Mesodermal cell (in vitro differentiated cells): ENCODE results near the gene BSX. TPM values are rescaled to one million over a fixed set of nuclear protein-coding genes. Genes with fewer than 3 reads are reported as not detected.
A peak's percentile ranks its signal among the peaks of the same experiment; 100 is the strongest.

Experiments used
- H3K27ac ChIP-seq: 2 replicates; pipeline ENCODE4 v1.7.0; 2013; ENCODE audit warnings: mild to moderate bottlenecking, low read depth, low read length, moderate library complexity; ENCODE audit not compliant: severe bottlenecking
- H3K36me3 ChIP-seq: 2 replicates; pipeline ENCODE4 v1.7.1; 2013; ENCODE audit warnings: mild to moderate bottlenecking, low read length, moderate library complexity; ENCODE audit not compliant: control insufficient read depth, insufficient read depth
- H3K4me1 ChIP-seq: one replicate; pipeline ENCODE4 v1.7.1; 2013; ENCODE audit warnings: mild to moderate bottlenecking, low read length; ENCODE audit not compliant: insufficient read depth, control insufficient read depth, poor library complexity, severe bottlenecking
- H3K4me3 ChIP-seq: 2 replicates; pipeline ENCODE4 v1.7.0; 2013; ENCODE audit warnings: low read length, control low read depth, mild to moderate bottlenecking; ENCODE audit not compliant: insufficient read depth, poor library complexity, severe bottlenecking; ENCODE audit errors: extremely low read depth
- H3K9me3 ChIP-seq: 2 replicates; pipeline ENCODE4 v1.7.1; 2013; ENCODE audit warnings: mild to moderate bottlenecking, low read length, moderate library complexity; ENCODE audit not compliant: control insufficient read depth
- WGBS, 2 experiments: methylation state at CpG; one replicate each; pipeline ENCODE4 v1.1.5; 2013; ENCODE audit warnings: missing lambda C conversion rate in 2 of 2; ENCODE audit not compliant: insufficient coverage in 2 of 2; 5-methylcytosine and 5-hydroxymethylcytosine counted together
- polyA plus RNA-seq, 2 experiments: library from polyadenylated mRNA; stranded (reverse); fragments of 50-300 nt; gene quantifications; one replicate each; pipeline ENCODE4 v1.2.3, GENCODE V29; 2013

BSX gene
- not detected for polyA plus RNA-seq (2013, experiment 1 of 2)
- polyA plus RNA-seq (2013, experiment 2 of 2) = not detected

GRCh38 chr11:122981388-122982264, at the start of gene BSX:
BSX (minus strand) TSS chr11:122981834; CDS start chr11:122981671, 163 bp downstream.
- no peak within 1 kb of the TSS for H3K4me3 ChIP-seq
- H3K27ac ChIP-seq = no peak within 1 kb of the TSS
- no peaks in the 10 kb centered on the region for H3K9me3 ChIP-seq
- 6% methylated on average over 26 to 29 of the region's 35 CpGs for WGBS, 2 experiments
- peaks cover 4% of the 10 kb centered on the region for H3K4me1 ChIP-seq
- no peaks in the 10 kb centered on the region for H3K36me3 ChIP-seq

GRCh38 chr11:123030517-123030916, 48.9 kb upstream of the BSX start:
- WGBS, 2 experiments = 73 to 76% methylated on average over 3 to 4 of the region's 4 CpGs
- no peak overlapping the region for H3K4me3 ChIP-seq
- H3K4me1 ChIP-seq = no peaks in the 10 kb centered on the region
- no peak overlapping the region for H3K27ac ChIP-seq
- H3K9me3 ChIP-seq = no peaks in the 10 kb centered on the region
- H3K36me3 ChIP-seq = no peaks in the 10 kb centered on the region

- Histone ChIP-seq H3K4me3 (no peak overlapping the region), H3K36me3 (no peaks in the 10 kb centered on the region), H3K4me1 (no peaks in the 10 kb centered on the region), H3K9me3 (no peaks in the 10 kb centered on the region), H3K27ac (no peak overlapping the region)
- WGBS, 2 experiments = 20 to 29% methylated on average over 1 to 2 of the region's 2 CpGs
Observed at GRCh38 chr11:123020968-123021367, 39.3 kb upstream of the BSX start.

GRCh38 chr11:123018702-123019101, 37.1 kb upstream of the BSX start:
- H3K4me1 ChIP-seq = no peaks in the 10 kb centered on the region
- H3K27ac ChIP-seq = no peak overlapping the region
- no peak overlapping the region for H3K4me3 ChIP-seq
- no peaks in the 10 kb centered on the region for H3K36me3 ChIP-seq
- H3K9me3 ChIP-seq = no peaks in the 10 kb centered on the region
- WGBS, 2 experiments = 89 to 90% methylated on average over 8 to 9 of the region's 9 CpGs

GRCh38 chr11:123011510-123011909, 29.9 kb upstream of the BSX start:
- WGBS, 2 experiments = 72 to 76% methylated on average over 4 of the region's 4 CpGs
- no peaks in the 10 kb centered on the region for H3K4me1 ChIP-seq
- no peaks in the 10 kb centered on the region for H3K36me3 ChIP-seq
- H3K4me3 ChIP-seq = no peak overlapping the region
- H3K27ac ChIP-seq = no peak overlapping the region
- H3K9me3 ChIP-seq = no peaks in the 10 kb centered on the region

GRCh38 chr11:123006860-123007542, 25.4 kb upstream of the BSX start:
- 70 to 90% methylated on average over 4 to 5 of the region's 5 CpGs for WGBS, 2 experiments
- Histone ChIP-seq H3K4me3 (no peak overlapping the region), H3K9me3 (no peaks in the 10 kb centered on the region), H3K36me3 (no peaks in the 10 kb centered on the region), H3K4me1 (no peaks in the 10 kb centered on the region), H3K27ac (no peak overlapping the region)

- H3K4me1 ChIP-seq = no peaks in the 10 kb centered on the region
- H3K36me3 ChIP-seq = no peaks in the 10 kb centered on the region
- no peak overlapping the region for H3K4me3 ChIP-seq
- H3K27ac ChIP-seq = no peak overlapping the region
- H3K9me3 ChIP-seq = no peaks in the 10 kb centered on the region
- WGBS, 2 experiments = 95 to 100% methylated on average over 2 of the region's 5 CpGs
Observed at GRCh38 chr11:123000721-123001120, 19.1 kb upstream of the BSX start.

- no peaks in the 10 kb centered on the region for H3K9me3 ChIP-seq
- H3K36me3 ChIP-seq = no peaks in the 10 kb centered on the region
- H3K27ac ChIP-seq = no peak overlapping the region
- no peak overlapping the region for H3K4me3 ChIP-seq
- 68 to 69% methylated on average over 11 to 13 of the region's 14 CpGs for WGBS, 2 experiments
- no peaks in the 10 kb centered on the region for H3K4me1 ChIP-seq
Observed at GRCh38 chr11:122998727-122999366, 17.2 kb upstream of the BSX start.

GRCh38 chr11:122995526-122995925, 13.9 kb upstream of the BSX start:
- Histone ChIP-seq H3K4me3 (no peak overlapping the region), H3K36me3 (no peaks in the 10 kb centered on the region), H3K4me1 (no peaks in the 10 kb centered on the region), H3K27ac (no peak overlapping the region), H3K9me3 (no peaks in the 10 kb centered on the region)
- 29 to 71% methylated on average over 1 of the region's 3 CpGs for WGBS, 2 experiments

- H3K4me3 ChIP-seq = peak overlapping the region; percentile 47
- no peak overlapping the region for H3K27ac ChIP-seq
- WGBS, 2 experiments = 0 to 1% methylated on average over 36 to 45 of the region's 59 CpGs
- no peaks in the 10 kb centered on the region for H3K9me3 ChIP-seq
- no peaks in the 10 kb centered on the region for H3K4me1 ChIP-seq
- no peaks in the 10 kb centered on the region for H3K36me3 ChIP-seq
Observed at GRCh38 chr11:122984186-122985011, 2.8 kb upstream of the BSX start.
